Suppressor macrophage treated with lipopolysaccharide for 1 hour (primary cell): ENCODE measurements around the gene NLRC5.

ENCODE experiments used
- DNase-seq, 3 donors: peaks; one replicate each; pipeline ENCODE4 v3.0.0-alpha.2; 2020 to 2022

Gene NLRC5

DNA sequence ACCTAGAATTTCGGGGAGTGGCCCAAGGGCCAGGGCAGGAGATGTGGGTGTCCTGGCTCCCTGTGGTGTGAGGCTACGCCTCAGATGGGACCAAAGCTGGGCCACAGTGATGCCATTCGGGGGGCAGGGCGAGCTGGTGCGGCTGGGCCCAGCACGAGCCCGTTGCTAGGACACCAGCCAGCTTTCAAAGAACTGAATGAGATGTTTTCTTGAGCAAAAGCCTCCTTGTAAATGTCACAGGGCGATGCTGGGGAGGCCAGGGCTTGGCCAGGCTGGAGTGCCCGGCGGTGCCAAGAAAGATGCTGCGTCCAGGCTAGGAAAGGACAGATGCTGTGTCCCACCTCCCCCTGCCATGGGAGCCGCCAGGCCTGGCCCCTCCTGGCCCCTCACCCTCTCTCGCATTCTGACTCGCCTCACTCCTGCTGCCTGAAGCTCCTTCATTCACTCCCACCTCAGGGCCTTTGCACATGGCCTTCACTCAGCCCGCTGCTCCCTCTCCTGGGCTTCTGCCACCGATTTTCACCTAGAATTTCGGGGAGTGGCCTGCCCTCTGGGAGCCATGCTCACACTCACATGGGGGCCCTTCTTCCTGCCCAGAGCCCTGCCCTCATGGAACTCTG is 142.1 kb downstream of the NLRC5 start:
- no peak for DNase-seq

DNA sequence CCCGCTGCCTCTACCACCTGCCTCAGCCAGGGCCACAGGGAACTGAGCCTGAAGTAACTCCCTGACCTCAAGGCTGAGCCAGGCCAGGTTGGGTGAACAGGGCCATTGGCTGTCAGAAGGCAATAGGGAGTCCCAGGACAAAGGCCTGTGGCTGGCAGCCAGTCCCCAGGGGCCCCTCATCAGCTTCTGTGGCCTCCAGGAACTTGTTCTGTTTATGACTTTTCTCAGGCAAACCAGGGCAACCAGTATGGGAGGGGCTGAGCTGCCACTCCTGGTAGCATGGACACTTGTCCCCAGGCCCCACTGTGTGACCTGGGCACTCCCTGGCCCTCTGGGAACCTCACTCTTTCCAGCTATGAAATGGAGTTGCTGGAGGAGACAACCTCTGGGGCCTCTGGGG is 143.1 kb downstream of the NLRC5 start:
- DNase-seq, result no peak

DNA sequence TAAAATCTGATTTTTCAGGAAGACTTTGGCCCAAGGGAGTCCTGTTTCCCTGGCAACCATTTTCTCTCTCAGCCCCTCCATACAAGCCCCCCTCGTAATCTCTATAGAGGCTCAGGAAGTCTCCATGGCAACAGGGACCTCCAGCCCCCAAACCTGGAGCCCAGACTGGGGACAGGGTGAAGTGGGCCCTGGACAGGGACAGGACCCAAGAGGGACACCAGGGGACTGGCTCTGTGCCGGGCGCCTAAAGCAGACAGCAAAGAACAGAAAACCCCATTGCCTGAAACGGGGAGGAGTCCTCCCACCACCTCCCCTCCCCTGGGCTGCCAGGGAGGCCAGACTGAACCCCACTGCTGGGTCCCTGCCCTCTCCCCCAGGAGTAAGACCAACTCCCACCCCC is 143.7 kb downstream of the NLRC5 start:
- no peak for DNase-seq
